ENCODE measurements around the gene BLM.

DNA sequence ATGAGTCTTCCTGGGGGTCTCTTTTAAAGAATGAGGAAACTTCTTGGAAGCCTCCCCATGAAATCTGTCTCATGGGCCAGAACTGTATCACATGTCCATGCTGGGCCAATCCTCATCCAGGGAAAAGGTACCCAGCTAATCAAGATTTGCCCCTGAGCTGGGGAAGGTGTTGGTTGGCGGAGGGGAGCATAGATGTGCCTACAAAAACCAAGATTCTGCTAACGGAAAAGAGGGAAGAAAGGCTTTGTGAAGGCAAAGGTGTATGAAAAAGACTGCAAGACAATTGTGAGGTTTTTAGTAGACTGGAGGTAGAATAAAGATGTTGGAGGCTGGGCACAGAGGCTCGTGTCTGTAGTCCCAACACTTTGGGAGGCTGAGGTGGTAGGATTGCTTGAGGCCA, 18.5 kb upstream of the BLM start:
- TF ChIP-seq EZH2phosphoT487 (IDR thresholded peaks at IDR 0.05; ENCODE audit: insufficient read depth, low read depth) (no peak), EZH2 (IDR thresholded peaks at IDR 0.05; ENCODE audit: insufficient read depth, poor library complexity, severe bottlenecking) (no peak)

Data from GM23248 (cell line).